ENCODE data around the gene CES4A. TPM values are rescaled to one million over a fixed set of nuclear protein-coding genes. Genes with fewer than 3 reads are reported as not detected.
A peak's percentile ranks its signal among the peaks of the same experiment; 100 is the strongest.

The CES4A gene
- total and polyA plus RNA-seq, 2 of the 13 experiments (the other 11 are each of a cell fraction or from before 2014, with no cell fraction given) = 0.09 to 0.17 TPM

GRCh38 chr16:67028696-67029253, 40.4 kb downstream of the CES4A start, which contains the start of gene CBFB (continued):
- TF ChIP-seq ZMYM4 (CRISPR knock-in tag; IDR thresholded peaks at IDR 0.05) (peak; percentile 75; the same call in 1 of the 2 replicates), FOXA3 (CRISPR knock-in tag; IDR thresholded peaks at IDR 0.05) (peak; percentile 58), ZBTB25 (CRISPR knock-in tag; IDR thresholded peaks at IDR 0.05) (no peak; the same call in none of the 2 replicates), ZBTB33 (CRISPR knock-in tag; IDR thresholded peaks at IDR 0.05) (peak; percentile 57; the same call in 1 of the 2 replicates), AKAP8 (CRISPR knock-in tag; IDR thresholded peaks at IDR 0.05) (peak; percentile 59; the same call in 1 of the 2 replicates), ZNF10 (CRISPR knock-in tag; IDR thresholded peaks at IDR 0.05; ENCODE audit: borderline replicate concordance, low read depth) (no peak), GATA4 (IDR thresholded peaks at IDR 0.05; ENCODE audit: borderline replicate concordance, low read depth) (peak; percentile 72; the same call in 1 of the 2 replicates), MTERF4 (CRISPR knock-in tag; IDR thresholded peaks at IDR 0.05) (no peak), ZNF512B (CRISPR knock-in tag; IDR thresholded peaks at IDR 0.05; ENCODE audit: borderline replicate concordance) (peak; percentile 77; the same call in 1 of the 2 replicates), TFE3 (CRISPR knock-in tag; IDR thresholded peaks at IDR 0.05) (peak; percentile 49; the same call in 1 of the 2 replicates), SMARCC2 (IDR thresholded peaks at IDR 0.05) (no peak), BATF2 (CRISPR knock-in tag; IDR thresholded peaks at IDR 0.05) (no peak), KDM5B (CRISPR knock-in tag; IDR thresholded peaks at IDR 0.05; ENCODE audit: borderline replicate concordance) (peak; percentile 92), IRX3 (CRISPR knock-in tag; IDR thresholded peaks at IDR 0.05; ENCODE audit: borderline replicate concordance, low read depth) (no peak), RXRA (CRISPR knock-in tag; IDR thresholded peaks at IDR 0.05) (peak; percentile 73; the same call in 1 of the 2 replicates), AHR (CRISPR knock-in tag; IDR thresholded peaks at IDR 0.05) (peak; percentile 96; the same call in 1 of the 2 replicates), ISL2 (CRISPR knock-in tag; IDR thresholded peaks at IDR 0.05) (peak; percentile 73; the same call in 1 of the 2 replicates), JUNB (CRISPR knock-in tag; IDR thresholded peaks at IDR 0.05; ENCODE audit: borderline replicate concordance) (no peak), ZNF484 (CRISPR knock-in tag; IDR thresholded peaks at IDR 0.05; ENCODE audit: borderline replicate concordance, low read depth) (0 out of 2 replicates have a peak, but pooled peaks have one; percentile 73), CBX1 (IDR thresholded peaks at IDR 0.05; ENCODE audit: low read depth) (no peak)
